Kidney (tissue), 14 donors: ENCODE results near the gene STAU1. TPM values are rescaled to one million over a fixed set of nuclear protein-coding genes. Genes with fewer than 3 reads are reported as not detected.

Experiments used
- DNase-seq, 5 donors: peaks; one replicate each; pipeline ENCODE4 v3.0.0-alpha.2; 2013 to 2020
- FAIRE-seq: peaks from 2 replicates; lab custom pipeline; 2012; peaks lifted over from hg19 to GRCh38; lab: Jason Lieb, UNC
- H3K27ac ChIP-seq, 2 donors: one replicate each; pipeline ENCODE4 v1.7.0; 2013; ENCODE audit warnings: low read depth in 2 of 2, low read length in 2 of 2, inconsistent platforms in 1 of 2
- H3K27me3 ChIP-seq: one replicate; pipeline ENCODE4 v1.7.1; 2013; ENCODE audit warnings: low read length, inconsistent platforms; ENCODE audit not compliant: control insufficient read depth, insufficient read depth
- H3K36me3 ChIP-seq, 3 donors: one replicate each; pipeline versions ENCODE4 v1.7.0 to v1.7.1; 2013; ENCODE audit warnings: low read length in 3 of 3, control low read depth in 1 of 3, inconsistent platforms in 1 of 3; ENCODE audit not compliant: insufficient read depth in 3 of 3, control insufficient read depth in 2 of 3
- H3K4me1 ChIP-seq, 3 donors: one replicate each; pipeline versions ENCODE4 v1.7.0 to v1.7.1; 2013; ENCODE audit warnings: low read length in 3 of 3, inconsistent platforms in 1 of 3, low read depth in 1 of 3; ENCODE audit not compliant: control insufficient read depth in 2 of 3, insufficient read depth in 2 of 3
- H3K4me3 ChIP-seq, 3 donors: one replicate each; pipeline versions ENCODE4 v1.7.0 to v1.8.1; 2013; ENCODE audit warnings: low read length in 3 of 3, control low read depth in 1 of 3, inconsistent platforms in 1 of 3
- H3K9ac ChIP-seq, 3 donors: one replicate each; pipeline versions ENCODE4 v1.7.0 to v1.7.1; 2013; ENCODE audit warnings: low read length in 3 of 3, control low read depth in 1 of 3, inconsistent platforms in 1 of 3
- H3K9me3 ChIP-seq, 3 donors: one replicate each; pipeline versions ENCODE4 v1.7.0 to v1.7.1; 2013; ENCODE audit warnings: low read length in 3 of 3, control low read depth in 1 of 3, inconsistent platforms in 1 of 3; ENCODE audit not compliant: control insufficient read depth in 2 of 3, insufficient read depth in 1 of 3
- intact Hi-C: fragments of 100-400 bp; cut with DNase I; formaldehyde crosslinking; loops from one replicate; pipeline ENCODE4 v1.11.1; 2022
- polyA plus RNA-seq: library from polyadenylated mRNA; stranded (reverse); fragments of 350-450 nt; fragmentation: Illumina TruSeq; extraction: RNeasy Lipid Tissue Mini Kit (QIAGEN cat#74804); gene quantifications from one replicate; pipeline ENCODE4 v1.2.3, GENCODE V29; 2014; ENCODE audit warnings: low read depth, low replicate concordance; ENCODE audit not compliant: insufficient read depth
- total RNA-seq: library from RNA; stranded (reverse); fragmentation: NEBNext Ultra II Directional; extraction: Animal tissue kit (Norgen Biotek cat#: 25700); gene quantifications from one replicate; pipeline ENCODE4 v1.2.1, GENCODE V29; 2021
- TF ChIP-seq, protein P1 (sequence below): IDR thresholded peaks from 3 replicates; pipeline ENCODE4 v1.5.1; 2012; ENCODE audit warnings: mild to moderate bottlenecking, moderate library complexity, borderline replicate concordance; ENCODE audit not compliant: insufficient read depth; ENCODE audit errors: extremely low read depth
- donor health status: control.
- donor health status: control.
- donor health status: control.
- donor health status: control.
- donor health status: control.
- donor health status: DM: yes; HTN: yes; CAD: no.
- donor health status: Normal renal cell carcinoma (clear cell type).

Gene STAU1
- total and polyA plus RNA-seq, 2 donors from 2014 or later: 53.3 to 85.4 TPM

DNA sequence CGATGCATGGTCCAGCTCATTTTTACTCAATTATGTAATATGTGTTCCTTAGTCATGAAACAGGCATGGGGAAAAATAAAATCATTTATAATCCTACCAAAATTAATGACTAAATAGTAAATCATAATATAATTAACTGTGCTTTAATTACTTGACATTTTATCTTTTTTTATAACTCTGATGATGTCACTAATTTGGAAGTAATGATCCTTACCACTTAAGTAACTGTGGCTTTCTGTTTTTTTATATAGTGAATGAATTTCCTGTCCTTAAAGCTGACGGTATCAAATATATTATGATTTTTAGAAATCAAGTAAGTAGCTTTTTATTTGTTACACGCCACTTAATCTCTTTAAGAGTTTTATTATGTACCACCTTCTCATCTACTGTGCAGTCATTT, 109.8 kb downstream of the STAU1 start:
- no peak overlapping the region for H3K9ac ChIP-seq
- no peak overlapping the region for H3K27ac ChIP-seq
- H3K27me3 ChIP-seq: no peaks in the 10 kb centered on the region
- peaks cover 2 to 26% (median 10%) of the 10 kb centered on the region in 3 donors for H3K36me3 ChIP-seq
- H3K4me3 ChIP-seq: no peak overlapping the region
- no peaks in the 10 kb centered on the region for H3K4me1 ChIP-seq
- FAIRE-seq: no peak
- H3K9me3 ChIP-seq: no peaks in the 10 kb centered on the region
- no peak for DNase-seq
- intact Hi-C loops: no loop called here
- TF ChIP-seq, protein P1, sequence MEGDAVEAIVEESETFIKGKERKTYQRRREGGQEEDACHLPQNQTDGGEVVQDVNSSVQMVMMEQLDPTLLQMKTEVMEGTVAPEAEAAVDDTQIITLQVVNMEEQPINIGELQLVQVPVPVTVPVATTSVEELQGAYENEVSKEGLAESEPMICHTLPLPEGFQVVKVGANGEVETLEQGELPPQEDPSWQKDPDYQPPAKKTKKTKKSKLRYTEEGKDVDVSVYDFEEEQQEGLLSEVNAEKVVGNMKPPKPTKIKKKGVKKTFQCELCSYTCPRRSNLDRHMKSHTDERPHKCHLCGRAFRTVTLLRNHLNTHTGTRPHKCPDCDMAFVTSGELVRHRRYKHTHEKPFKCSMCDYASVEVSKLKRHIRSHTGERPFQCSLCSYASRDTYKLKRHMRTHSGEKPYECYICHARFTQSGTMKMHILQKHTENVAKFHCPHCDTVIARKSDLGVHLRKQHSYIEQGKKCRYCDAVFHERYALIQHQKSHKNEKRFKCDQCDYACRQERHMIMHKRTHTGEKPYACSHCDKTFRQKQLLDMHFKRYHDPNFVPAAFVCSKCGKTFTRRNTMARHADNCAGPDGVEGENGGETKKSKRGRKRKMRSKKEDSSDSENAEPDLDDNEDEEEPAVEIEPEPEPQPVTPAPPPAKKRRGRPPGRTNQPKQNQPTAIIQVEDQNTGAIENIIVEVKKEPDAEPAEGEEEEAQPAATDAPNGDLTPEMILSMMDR: no peak

DNA sequence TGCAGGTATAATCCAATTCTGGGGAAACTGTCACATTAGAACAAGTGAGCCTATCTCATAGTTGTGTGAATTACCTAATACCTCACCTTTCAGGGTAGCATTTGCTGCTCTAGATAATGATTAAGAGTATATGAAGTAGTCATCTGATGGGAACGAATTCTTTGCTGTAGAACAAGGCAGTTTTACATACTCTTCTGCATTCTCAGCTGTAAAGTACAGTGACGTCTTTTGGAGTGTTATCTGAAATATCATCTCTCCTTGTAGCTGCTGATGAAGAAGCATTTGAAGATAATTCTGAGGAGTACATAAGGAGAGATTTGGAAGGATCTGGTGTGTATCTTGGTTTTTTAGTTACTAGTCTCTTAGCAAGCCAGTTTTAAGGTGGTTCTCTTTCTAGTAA, 113.6 kb downstream of the STAU1 start:
- no peaks in the 10 kb centered on the region for H3K27me3 ChIP-seq
- no peak for FAIRE-seq
- H3K9ac ChIP-seq: no peak overlapping the region
- no peak overlapping the region for H3K4me3 ChIP-seq
- intact Hi-C loops: no loop called here
- no peak for DNase-seq
- no peaks in the 10 kb centered on the region for H3K9me3 ChIP-seq
- no peaks in the 10 kb centered on the region for H3K4me1 ChIP-seq
- no peak overlapping the region for H3K27ac ChIP-seq
- H3K36me3 ChIP-seq: peaks cover 5 to 34% (median 12%) of the 10 kb centered on the region in 3 donors
- TF ChIP-seq, protein P1: no peak

Other genes with a start within 250 kb of the STAU1 start
- 39.6 TPM for gene CSE1L, start 142.0 kb downstream of the STAU1 start, total RNA-seq
- gene CSE1L, start 142.0 kb downstream of the STAU1 start, polyA plus RNA-seq: 32.4 TPM
- 30.6 TPM for gene DDX27, start 31.1 kb upstream of the STAU1 start, total RNA-seq
- 22.8 TPM for gene DDX27, start 31.1 kb upstream of the STAU1 start, polyA plus RNA-seq
- 44.0 TPM for gene ZNFX1, start 89.7 kb upstream of the STAU1 start, total RNA-seq
- 8.0 TPM for gene ZNFX1, start 89.7 kb upstream of the STAU1 start, polyA plus RNA-seq